HEK293 (cell line): ENCODE data around the gene AXDND1.

Source experiments
- GLI2 ChIP-seq: fragments of 450-650 bp; formaldehyde crosslinking; IDR thresholded peaks from 2 replicates; pipeline ENCODE4; 2017; ENCODE audit warnings: missing biosample characterization, missing genetic modification characterization, low read depth, borderline replicate concordance
- YY1 ChIP-seq: fragments of 450-650 bp; formaldehyde crosslinking; IDR thresholded peaks from 2 replicates; pipeline ENCODE4 v1.5.1; 2018; ENCODE audit warnings: missing biosample characterization, missing genetic modification characterization
- ZNF138 ChIP-seq: fragments of 450-650 bp; formaldehyde crosslinking; IDR thresholded peaks from 2 replicates; pipeline ENCODE4 v1.5.1; 2016; ENCODE audit warnings: missing biosample characterization, missing genetic modification characterization, borderline replicate concordance
- ZNF521 ChIP-seq: fragments of 450-650 bp; formaldehyde crosslinking; IDR thresholded peaks from 2 replicates; pipeline ENCODE4 v1.5.1; 2017; ENCODE audit warnings: missing biosample characterization, mild to moderate bottlenecking, missing genetic modification characterization
- TF ChIP-seq, protein P1 (sequence below): fragments of 450-650 bp; formaldehyde crosslinking; IDR thresholded peaks from 2 replicates; pipeline ENCODE4 v1.5.1; 2016; ENCODE audit warnings: missing biosample characterization, missing genetic modification characterization
- TF ChIP-seq, protein P2 (sequence below): fragments of 450-650 bp; formaldehyde crosslinking; IDR thresholded peaks from 2 replicates; pipeline ENCODE4 v1.5.1; 2016; ENCODE audit warnings: missing biosample characterization, missing genetic modification characterization

DNA sequence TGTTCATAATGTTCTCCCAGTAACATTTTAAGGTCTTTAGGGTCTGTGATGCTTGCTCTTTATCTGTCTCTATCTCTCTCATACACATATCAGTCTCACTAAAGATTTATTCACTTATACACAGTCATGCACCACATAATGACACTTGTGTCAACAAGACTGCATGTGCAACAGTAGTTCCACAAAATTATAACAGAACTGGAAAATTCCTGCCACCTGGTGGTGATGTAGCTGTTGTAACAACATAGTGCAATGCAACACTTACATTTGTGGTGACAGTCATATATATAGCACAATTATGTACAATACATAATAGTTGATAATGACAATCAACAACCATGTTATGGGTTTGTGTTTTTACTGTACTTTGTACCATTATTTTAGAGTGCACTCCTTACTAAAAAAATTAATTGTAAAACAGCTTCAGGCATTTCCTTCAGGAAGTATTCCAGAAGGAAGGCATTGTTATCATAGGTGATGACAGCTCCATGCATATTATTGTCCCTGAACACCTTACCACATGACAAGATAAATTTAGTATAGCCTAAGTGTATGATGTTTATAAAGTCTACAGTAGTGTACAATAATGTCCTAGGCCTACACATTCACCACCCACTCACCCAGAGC, 234.0 kb downstream of the AXDND1 start:
- TF ChIP-seq YY1 (tag by site-specific recombination) (no peak), GLI2 (tag by site-specific recombination) (no peak), ZNF138 (tag by site-specific recombination) (no peak), ZNF521 (tag by site-specific recombination) (no peak)
- TF ChIP-seq, protein P1, sequence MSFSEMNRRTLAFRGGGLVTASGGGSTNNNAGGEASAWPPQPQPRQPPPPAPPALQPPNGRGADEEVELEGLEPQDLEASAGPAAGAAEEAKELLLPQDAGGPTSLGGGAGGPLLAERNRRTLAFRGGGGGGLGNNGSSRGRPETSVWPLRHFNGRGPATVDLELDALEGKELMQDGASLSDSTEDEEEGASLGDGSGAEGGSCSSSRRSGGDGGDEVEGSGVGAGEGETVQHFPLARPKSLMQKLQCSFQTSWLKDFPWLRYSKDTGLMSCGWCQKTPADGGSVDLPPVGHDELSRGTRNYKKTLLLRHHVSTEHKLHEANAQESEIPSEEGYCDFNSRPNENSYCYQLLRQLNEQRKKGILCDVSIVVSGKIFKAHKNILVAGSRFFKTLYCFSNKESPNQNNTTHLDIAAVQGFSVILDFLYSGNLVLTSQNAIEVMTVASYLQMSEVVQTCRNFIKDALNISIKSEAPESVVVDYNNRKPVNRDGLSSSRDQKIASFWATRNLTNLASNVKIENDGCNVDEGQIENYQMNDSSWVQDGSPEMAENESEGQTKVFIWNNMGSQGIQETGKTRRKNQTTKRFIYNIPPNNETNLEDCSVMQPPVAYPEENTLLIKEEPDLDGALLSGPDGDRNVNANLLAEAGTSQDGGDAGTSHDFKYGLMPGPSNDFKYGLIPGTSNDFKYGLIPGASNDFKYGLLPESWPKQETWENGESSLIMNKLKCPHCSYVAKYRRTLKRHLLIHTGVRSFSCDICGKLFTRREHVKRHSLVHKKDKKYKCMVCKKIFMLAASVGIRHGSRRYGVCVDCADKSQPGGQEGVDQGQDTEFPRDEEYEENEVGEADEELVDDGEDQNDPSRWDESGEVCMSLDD (tag by site-specific recombination) = no peak
- TF ChIP-seq, protein P2, sequence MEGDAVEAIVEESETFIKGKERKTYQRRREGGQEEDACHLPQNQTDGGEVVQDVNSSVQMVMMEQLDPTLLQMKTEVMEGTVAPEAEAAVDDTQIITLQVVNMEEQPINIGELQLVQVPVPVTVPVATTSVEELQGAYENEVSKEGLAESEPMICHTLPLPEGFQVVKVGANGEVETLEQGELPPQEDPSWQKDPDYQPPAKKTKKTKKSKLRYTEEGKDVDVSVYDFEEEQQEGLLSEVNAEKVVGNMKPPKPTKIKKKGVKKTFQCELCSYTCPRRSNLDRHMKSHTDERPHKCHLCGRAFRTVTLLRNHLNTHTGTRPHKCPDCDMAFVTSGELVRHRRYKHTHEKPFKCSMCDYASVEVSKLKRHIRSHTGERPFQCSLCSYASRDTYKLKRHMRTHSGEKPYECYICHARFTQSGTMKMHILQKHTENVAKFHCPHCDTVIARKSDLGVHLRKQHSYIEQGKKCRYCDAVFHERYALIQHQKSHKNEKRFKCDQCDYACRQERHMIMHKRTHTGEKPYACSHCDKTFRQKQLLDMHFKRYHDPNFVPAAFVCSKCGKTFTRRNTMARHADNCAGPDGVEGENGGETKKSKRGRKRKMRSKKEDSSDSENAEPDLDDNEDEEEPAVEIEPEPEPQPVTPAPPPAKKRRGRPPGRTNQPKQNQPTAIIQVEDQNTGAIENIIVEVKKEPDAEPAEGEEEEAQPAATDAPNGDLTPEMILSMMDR (tag by site-specific recombination) = 0 out of 2 replicates have a peak, but pooled peaks have one; percentile 33
